Smooth muscle cell (in vitro differentiated cells): ENCODE measurements around the gene PARD3. TPM values are rescaled to one million over a fixed set of nuclear protein-coding genes. Genes with fewer than 3 reads are reported as not detected.

Source experiments
- DNase-seq: peaks from one replicate; lab custom pipeline; 2025; ENCODE audit not compliant: unreplicated experiment; lab: John Stamatoyannopoulos, UW
- H2AFZ ChIP-seq: fragments of 200-600 bp; sonication (generic); 2 replicates; pipeline ENCODE4 v1.6.0; 2016; ENCODE audit warnings: antibody characterized with exemption, low read depth, mild to moderate bottlenecking
- H3F3A ChIP-seq: fragments of 200-600 bp; sonication (generic); 2 replicates; pipeline ENCODE4 v1.6.0; 2017; ENCODE audit warnings: antibody characterized with exemption, low read depth
- H3K27ac ChIP-seq: fragments of 200-600 bp; sonication (generic); 2 replicates; pipeline ENCODE4 v1.5.1; 2016; ENCODE audit warnings: low read depth, mild to moderate bottlenecking
- H3K27me3 ChIP-seq: fragments of 200-600 bp; sonication (generic); 2 replicates; pipeline ENCODE4 v1.6.1; 2016; ENCODE audit warnings: low read depth, mild to moderate bottlenecking
- H3K36me3 ChIP-seq: fragments of 200-600 bp; sonication (generic); 2 replicates; pipeline ENCODE4 v1.5.1; 2016; ENCODE audit warnings: low read depth
- H3K4me1 ChIP-seq: fragments of 200-600 bp; sonication (generic); 2 replicates; pipeline ENCODE4 v1.5.1; 2016; ENCODE audit warnings: low read depth
- H3K4me2 ChIP-seq: fragments of 200-600 bp; sonication (generic); 2 replicates; pipeline ENCODE4 v1.6.0; 2016; ENCODE audit warnings: mild to moderate bottlenecking
- H3K4me3 ChIP-seq: fragments of 200-600 bp; sonication (generic); 2 replicates; pipeline ENCODE4 v1.5.1; 2016; ENCODE audit warnings: mild to moderate bottlenecking
- H3K79me2 ChIP-seq: fragments of 200-600 bp; sonication (generic); 2 replicates; pipeline ENCODE4 v1.6.0; 2016; ENCODE audit warnings: low read depth, mild to moderate bottlenecking
- H3K9ac ChIP-seq: fragments of 200-600 bp; sonication (generic); 2 replicates; pipeline ENCODE4 v1.6.0; 2016; ENCODE audit warnings: low read depth
- H3K9me3 ChIP-seq: fragments of 200-600 bp; sonication (generic); replicated peaks from 2 replicates; pipeline ENCODE4 v1.5.1; 2016; ENCODE audit warnings: low read depth
- H4K20me1 ChIP-seq: fragments of 200-600 bp; sonication (generic); 2 replicates; pipeline ENCODE4 v1.6.0; 2016; ENCODE audit warnings: low read depth
- CTCF ChIP-seq: fragments of 200-600 bp; sonication (generic); IDR thresholded peaks from 2 replicates; pipeline ENCODE4 v1.5.1; 2017; ENCODE audit warnings: borderline replicate concordance, mild to moderate bottlenecking, antibody characterized with exemption; ENCODE audit not compliant: insufficient read depth, poor library complexity, severe bottlenecking
- WGBS: methylation state at CpG from one replicate; pipeline ENCODE4 v1.1.7; 2016; ENCODE audit warnings: low lambda C conversion rate; 5-methylcytosine and 5-hydroxymethylcytosine counted together
- polyA plus RNA-seq: library from polyadenylated mRNA; unstranded; fragments of >200 nt; fragmentation: Nextera tagmentation; extraction: Ambion mirVana; gene quantifications from 2 replicates; pipeline ENCODE4 v1.2.1, GENCODE V29; 2016
- total RNA-seq: library from RNA; depleted of rRNA; stranded (reverse); fragments of >200 nt; gene quantifications from 2 replicates; pipeline ENCODE4 v1.2.3, GENCODE V29; 2014

The PARD3 gene
- total and polyA plus RNA-seq, 2 experiments from 2014 or later: 17.5 to 26.0 TPM

GRCh38 chr10:34549001-34549400, 266.1 kb downstream of the PARD3 start:
- no peaks in the 10 kb centered on the region for H3K4me1 ChIP-seq
- H3K27me3 ChIP-seq: no peaks in the 10 kb centered on the region
- no peak overlapping the region for H3K4me2 ChIP-seq
- no peak overlapping the region for H3K27ac ChIP-seq
- H3F3A ChIP-seq: no peaks in the 10 kb centered on the region
- no peaks in the 10 kb centered on the region for H3K36me3 ChIP-seq
- no peak overlapping the region for H2AFZ ChIP-seq
- H3K9me3 ChIP-seq: no peaks in the 10 kb centered on the region
- H3K79me2 ChIP-seq: peaks cover 6% of the 10 kb centered on the region
- H3K9ac ChIP-seq: no peak overlapping the region
- no peak for DNase-seq
- no peak for TF ChIP-seq CTCF
- H3K4me3 ChIP-seq: no peak overlapping the region
- peaks cover 23% of the 10 kb centered on the region for H4K20me1 ChIP-seq
- WGBS: 100% methylated on average over 3 of the region's 3 CpGs

DNA sequence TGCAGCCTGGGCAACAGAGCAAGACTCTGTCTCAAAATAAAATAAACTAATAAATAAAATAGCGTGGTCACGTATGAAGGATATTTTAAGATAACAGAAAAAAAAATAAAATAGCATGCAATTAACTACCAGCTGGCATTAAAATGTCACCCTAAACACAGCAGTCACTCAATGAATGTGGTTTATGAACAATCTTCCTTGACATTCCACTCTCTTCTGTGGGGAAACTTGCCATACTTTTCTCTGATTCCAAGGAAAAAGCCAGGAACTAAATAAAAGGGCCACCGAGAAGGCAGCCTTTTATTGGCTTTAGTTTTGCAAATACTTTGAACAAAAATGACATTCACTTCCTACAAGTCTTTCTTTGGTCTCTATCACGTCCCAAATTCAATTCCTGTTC, 266.6 kb downstream of the PARD3 start:
- peaks cover 6% of the 10 kb centered on the region for H3K79me2 ChIP-seq
- H3K4me2 ChIP-seq: no peak overlapping the region
- no peaks in the 10 kb centered on the region for H3K27me3 ChIP-seq
- no peak for DNase-seq
- no peaks in the 10 kb centered on the region for H3K9me3 ChIP-seq
- TF ChIP-seq CTCF: no peak
- no peaks in the 10 kb centered on the region for H3K4me1 ChIP-seq
- H3K36me3 ChIP-seq: no peaks in the 10 kb centered on the region
- no peak overlapping the region for H3K4me3 ChIP-seq
- H3K9ac ChIP-seq: no peak overlapping the region
- H3K27ac ChIP-seq: no peak overlapping the region
- no peaks in the 10 kb centered on the region for H3F3A ChIP-seq
- H2AFZ ChIP-seq: no peak overlapping the region
- 90% methylated on average over 4 of the region's 4 CpGs for WGBS
- peaks cover 20% of the 10 kb centered on the region for H4K20me1 ChIP-seq

DNA sequence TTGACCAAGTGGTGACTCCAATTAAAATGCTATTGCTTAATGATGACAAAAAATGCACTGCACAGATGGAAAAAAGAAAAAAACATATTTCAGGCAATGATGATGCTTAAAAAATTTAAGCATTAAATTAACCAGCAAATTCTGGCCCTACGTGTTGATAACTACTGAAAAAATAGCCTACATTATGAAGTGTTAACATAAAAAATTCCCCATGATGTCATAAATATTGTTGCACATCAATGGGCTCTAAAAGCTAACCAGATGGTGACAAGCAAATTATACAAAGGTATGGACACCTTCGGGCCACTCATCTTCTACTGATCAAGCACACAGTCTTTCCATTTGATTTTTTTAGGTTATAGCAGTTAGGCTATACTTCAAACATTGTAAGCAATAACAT, 267.4 kb downstream of the PARD3 start:
- no peak for DNase-seq
- Histone ChIP-seq H2AFZ (no peak overlapping the region), H3F3A (no peaks in the 10 kb centered on the region), H3K9me3 (no peaks in the 10 kb centered on the region), H3K27ac (no peak overlapping the region), H3K27me3 (no peaks in the 10 kb centered on the region), H4K20me1 (peaks cover 14% of the 10 kb centered on the region), H3K79me2 (peaks cover 6% of the 10 kb centered on the region), H3K4me2 (no peak overlapping the region), H3K36me3 (no peaks in the 10 kb centered on the region), H3K4me1 (no peaks in the 10 kb centered on the region), H3K4me3 (no peak overlapping the region), H3K9ac (no peak overlapping the region)
- no peak for TF ChIP-seq CTCF
- WGBS: 95% methylated on average over 2 of the region's 2 CpGs

DNA sequence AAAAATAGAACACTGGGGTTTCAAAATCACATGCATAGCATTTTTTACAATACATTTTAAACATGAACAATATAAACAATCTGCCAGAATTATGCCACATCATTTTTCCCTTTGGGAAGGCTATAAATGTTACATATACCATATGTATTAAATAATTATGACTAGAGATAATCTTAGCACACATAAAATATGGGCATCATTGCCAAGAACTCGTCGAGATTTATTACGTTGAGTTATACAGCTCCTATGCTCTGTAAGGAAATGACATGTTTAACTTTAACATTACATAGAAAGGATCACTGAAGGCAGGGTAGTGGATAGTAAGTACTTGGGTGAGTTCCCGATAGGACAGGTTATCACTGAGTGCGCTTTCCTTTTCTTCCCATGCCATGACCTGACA, 267.8 kb downstream of the PARD3 start:
- H3F3A ChIP-seq: no peaks in the 10 kb centered on the region
- H4K20me1 ChIP-seq: peaks cover 14% of the 10 kb centered on the region
- no peak overlapping the region for H3K27ac ChIP-seq
- no peak for TF ChIP-seq CTCF
- DNase-seq: no peak
- WGBS: 88% methylated on average over 5 of the region's 5 CpGs
- H2AFZ ChIP-seq: no peak overlapping the region
- H3K4me3 ChIP-seq: no peak overlapping the region
- H3K4me2 ChIP-seq: no peak overlapping the region
- peaks cover 5% of the 10 kb centered on the region for H3K79me2 ChIP-seq
- no peaks in the 10 kb centered on the region for H3K27me3 ChIP-seq
- no peak overlapping the region for H3K9ac ChIP-seq
- no peaks in the 10 kb centered on the region for H3K4me1 ChIP-seq
- H3K36me3 ChIP-seq: no peaks in the 10 kb centered on the region
- H3K9me3 ChIP-seq: no peaks in the 10 kb centered on the region
